GM08714 (cell line): ENCODE measurements around the gene RXRA.

ENCODE experiments used
- H3K4me3 ChIP-seq: fragments of 200-500 bp; sonication (Bioruptor generic); 2 replicates; pipeline ENCODE4 v1.5.1; 2014; ENCODE audit warnings: mild to moderate bottlenecking, low read length, inconsistent platforms
- ZNF274 ChIP-seq: IDR thresholded peaks from 2 replicates; pipeline ENCODE4 v1.6.1; 2012; ENCODE audit warnings: mild to moderate bottlenecking, low read depth, low read length

The RXRA gene

DNA sequence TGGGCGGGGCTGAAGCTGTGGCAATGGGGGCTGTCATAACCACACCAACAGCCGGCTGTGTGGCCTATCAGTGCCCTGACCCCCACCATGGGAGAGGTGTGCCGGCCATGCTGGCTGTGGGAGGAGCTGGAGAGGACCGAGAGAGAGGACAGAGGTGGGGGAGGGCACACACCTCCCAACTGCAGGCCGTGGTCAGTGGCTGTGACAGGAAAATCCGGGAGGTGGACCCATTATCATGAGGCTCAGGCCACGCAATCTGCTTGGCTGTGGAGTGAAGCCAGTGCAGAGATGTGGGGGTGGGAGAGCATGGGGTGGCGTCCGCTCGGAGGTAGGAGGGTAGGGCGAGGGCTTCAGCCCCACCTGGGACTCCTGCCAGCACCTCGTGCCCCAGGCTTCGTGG, 136.1 kb downstream of the RXRA start:
- H3K4me3 ChIP-seq, result no peak overlapping the region
- TF ChIP-seq ZNF274, result no peak

- H3K4me3 ChIP-seq, result no peak overlapping the region
- no peak for TF ChIP-seq ZNF274
Observed at GRCh38 chr9:134463280-134463679, 137.0 kb downstream of the RXRA start.

GRCh38 chr9:134466869-134467616, 140.8 kb downstream of the RXRA start:
- H3K4me3 ChIP-seq, result no peak overlapping the region
- TF ChIP-seq ZNF274, result no peak

GRCh38 chr9:134468358-134468757, 142.1 kb downstream of the RXRA start:
- no peak overlapping the region for H3K4me3 ChIP-seq
- no peak for TF ChIP-seq ZNF274

GRCh38 chr9:134469041-134469875, 143.0 kb downstream of the RXRA start:
- no peak overlapping the region for H3K4me3 ChIP-seq
- no peak for TF ChIP-seq ZNF274

GRCh38 chr9:134472256-134472655, 146.0 kb downstream of the RXRA start:
- TF ChIP-seq ZNF274, result no peak
- H3K4me3 ChIP-seq, result no peak overlapping the region

DNA sequence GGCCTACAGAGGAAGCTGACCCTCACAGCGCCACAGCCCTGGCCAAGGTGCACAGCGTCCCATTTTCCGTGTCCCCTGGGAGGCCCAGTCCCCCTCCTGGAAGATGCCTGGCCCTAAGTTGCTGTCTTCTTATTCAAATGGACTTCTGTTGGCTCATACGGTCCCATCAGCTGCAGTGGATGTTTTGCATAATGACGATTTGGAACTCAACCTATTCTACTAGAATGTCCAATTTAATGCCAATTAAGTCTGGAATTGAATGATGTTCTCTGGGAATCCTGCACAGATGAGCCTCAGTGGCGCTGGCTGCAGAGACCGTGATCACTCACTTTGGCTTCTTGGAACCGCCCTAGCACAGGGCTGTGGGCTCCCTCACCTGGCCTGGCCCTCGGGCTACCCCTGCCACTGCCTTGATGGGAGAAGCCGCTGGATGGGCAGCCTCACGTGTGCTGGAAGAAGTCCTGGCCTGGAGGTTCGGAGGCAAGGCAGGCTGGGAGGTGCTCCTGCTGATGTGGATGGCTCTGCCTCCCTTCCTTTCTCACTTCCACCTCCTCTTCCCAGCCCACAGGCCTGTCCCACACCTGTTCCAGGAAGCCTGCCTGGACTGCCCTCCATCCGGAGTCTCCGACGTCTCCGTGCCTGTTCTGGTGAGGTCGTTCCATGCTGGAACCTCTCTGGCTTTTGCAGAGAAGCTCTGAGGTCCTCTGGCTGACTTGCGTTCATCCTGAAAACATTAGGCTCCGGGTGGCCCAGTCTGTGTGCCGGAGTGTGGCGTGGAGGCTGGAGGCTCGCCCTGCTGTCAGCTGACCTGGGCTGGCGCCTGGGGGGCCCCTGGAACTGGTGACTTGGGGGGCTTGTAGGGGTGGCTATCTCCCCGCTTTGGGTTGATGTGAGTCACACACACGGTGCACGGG, 147.1 kb downstream of the RXRA start:
- no peak overlapping the region for H3K4me3 ChIP-seq
- TF ChIP-seq ZNF274, result no peak

DNA sequence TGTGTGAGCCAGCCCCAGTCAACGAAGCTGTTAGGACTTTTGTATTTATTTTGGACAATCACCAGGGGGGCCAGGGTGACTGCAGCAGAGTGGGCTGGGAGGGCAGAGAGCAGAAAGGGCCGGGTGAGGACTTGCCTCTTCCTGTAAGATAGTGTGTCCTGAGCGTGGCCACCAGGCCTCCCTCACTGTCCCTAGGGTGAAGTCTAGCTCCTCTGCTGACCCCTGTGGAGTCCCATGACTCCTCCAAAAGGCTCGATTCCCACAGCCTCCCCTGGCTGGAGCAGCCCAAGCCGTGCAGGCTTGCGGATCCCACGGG, 147.8 kb downstream of the RXRA start:
- no peak for TF ChIP-seq ZNF274
- no peak overlapping the region for H3K4me3 ChIP-seq

DNA sequence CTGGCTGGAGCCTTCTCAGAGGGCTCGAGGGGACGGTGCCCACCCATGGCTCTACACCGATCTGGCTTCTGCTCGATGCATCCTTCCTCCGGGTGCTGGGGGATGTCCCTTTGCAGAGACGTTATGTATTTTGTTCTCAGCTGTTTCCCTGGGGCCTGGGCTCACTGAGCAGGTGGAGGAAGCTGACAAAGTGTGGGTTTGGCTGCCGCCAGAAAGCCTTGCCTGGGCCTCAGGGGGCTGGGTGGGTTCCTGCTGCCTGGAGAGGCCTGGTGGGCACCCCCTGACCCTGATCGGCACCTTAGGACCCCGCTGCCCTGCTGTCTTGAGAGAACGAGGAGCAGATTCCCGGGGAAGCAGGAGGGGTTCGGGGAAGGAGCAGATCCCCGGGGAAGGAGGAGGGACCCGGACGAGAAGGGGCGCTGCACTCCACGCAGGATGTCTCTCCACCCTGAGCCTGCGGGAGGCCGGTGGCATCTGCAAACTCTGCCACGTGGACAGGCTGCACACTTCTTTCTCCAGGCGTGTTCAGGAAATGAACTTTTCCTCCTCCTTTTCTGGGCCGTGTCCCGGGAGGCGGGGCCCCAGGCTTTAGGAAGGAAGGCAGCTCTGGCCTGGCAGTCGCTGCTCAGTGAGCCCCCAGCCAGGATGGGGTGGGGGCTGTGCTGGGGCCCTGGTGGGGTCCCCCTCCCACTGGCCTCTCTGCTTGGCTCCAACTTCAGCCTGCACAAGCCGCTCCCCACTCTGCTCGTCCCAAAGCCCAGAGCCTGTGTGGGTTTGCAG, 148.9 kb downstream of the RXRA start:
- no peak for TF ChIP-seq ZNF274
- H3K4me3 ChIP-seq, result no peak overlapping the region

- no peak overlapping the region for H3K4me3 ChIP-seq
- TF ChIP-seq ZNF274, result no peak
Observed at GRCh38 chr9:134476272-134476941, 150.2 kb downstream of the RXRA start.

GRCh38 chr9:134476942-134477335, 150.7 kb downstream of the RXRA start:
- TF ChIP-seq ZNF274, result no peak
- no peak overlapping the region for H3K4me3 ChIP-seq

GRCh38 chr9:134477342-134477925, 151.2 kb downstream of the RXRA start:
- TF ChIP-seq ZNF274, result no peak
- no peak overlapping the region for H3K4me3 ChIP-seq

DNA sequence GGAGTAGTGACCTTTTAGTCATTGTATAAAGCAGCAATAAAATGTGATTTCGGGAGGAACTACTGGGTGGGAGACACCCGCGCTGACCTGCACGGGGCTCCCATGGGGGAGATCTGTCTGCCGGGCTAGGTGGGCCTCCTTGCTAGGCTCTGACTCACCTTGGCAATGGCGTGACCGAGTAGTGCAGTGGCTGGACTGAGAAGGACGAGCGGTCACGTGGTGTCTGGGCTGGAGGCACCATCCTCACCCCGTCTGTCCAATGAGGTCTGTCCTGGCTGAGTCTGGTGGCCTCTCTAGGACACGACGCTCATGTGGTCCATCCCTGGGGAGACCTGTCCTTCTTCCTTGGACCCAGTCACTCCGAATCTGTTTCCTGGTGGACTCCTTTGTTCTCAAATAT, 151.7 kb downstream of the RXRA start:
- no peak for TF ChIP-seq ZNF274
- no peak overlapping the region for H3K4me3 ChIP-seq
